HG02852 (cell line): ENCODE data around the gene NEK3.
A peak's percentile ranks its signal among the peaks of the same experiment; 100 is the strongest.
"Not testable (repeated sequence)": the region's sequence is repeated elsewhere in the genome, so short reads cannot be mapped to it uniquely, and the experiment has no call there.

Experiments used
- ATAC-seq: cut with Tn5 transposase; IDR thresholded peaks from one replicate; pipeline ENCODE4 v1.9.1; 2021; ENCODE audit warnings: mild to moderate bottlenecking, moderate library complexity; ENCODE audit not compliant: unreplicated experiment

The NEK3 gene

DNA sequence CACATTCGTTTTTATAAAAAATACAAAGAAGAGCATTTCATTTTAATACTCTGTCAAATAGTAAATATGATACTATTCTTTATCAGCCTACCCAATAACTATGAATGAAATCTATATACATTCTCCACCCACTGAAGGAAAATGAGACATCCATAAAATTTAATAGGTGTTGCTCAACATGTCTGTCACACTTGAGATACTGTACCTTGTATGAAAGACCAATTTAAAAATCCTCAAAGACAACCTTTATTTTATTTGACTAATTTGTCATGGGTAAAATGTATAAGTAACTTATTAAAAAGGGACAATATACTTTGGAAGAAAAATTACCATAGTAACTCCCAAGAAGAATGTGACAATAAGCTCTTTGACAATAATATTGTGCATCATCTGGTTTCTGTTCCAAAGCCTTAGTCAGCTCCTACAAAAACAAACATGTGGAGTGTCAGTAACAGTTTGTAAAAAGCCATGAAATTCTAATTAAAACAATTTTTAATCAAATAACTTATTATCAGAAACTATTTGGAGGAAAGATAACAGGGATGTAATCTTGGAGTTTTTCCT is 11.5 kb upstream of the NEK3 start:
- ATAC-seq, result not testable (repeated sequence)

- ATAC-seq, result no peak
These were observed 10.4 kb upstream of the NEK3 start for GRCh38 chr13:52169839-52170238.

DNA sequence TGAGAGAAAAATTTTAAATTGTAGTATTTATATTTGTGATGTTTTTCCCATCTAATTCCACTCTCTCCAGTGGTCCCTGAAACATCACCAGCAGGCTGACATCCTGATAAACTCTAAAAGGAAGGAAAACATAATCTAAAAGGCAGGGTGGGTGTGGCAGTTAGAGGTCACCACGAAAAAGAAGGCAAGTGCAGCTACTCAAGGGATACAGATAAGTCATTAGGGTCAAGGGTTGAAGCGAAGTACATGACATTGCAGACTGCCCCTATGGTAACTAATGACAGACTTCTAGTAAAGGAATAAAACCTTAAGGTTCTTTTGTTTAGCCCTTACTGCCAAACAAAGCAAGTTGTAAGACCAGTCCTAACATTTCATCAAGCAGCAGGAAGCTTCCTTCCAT is 6.0 kb upstream of the NEK3 start:
- ATAC-seq, result no peak

DNA sequence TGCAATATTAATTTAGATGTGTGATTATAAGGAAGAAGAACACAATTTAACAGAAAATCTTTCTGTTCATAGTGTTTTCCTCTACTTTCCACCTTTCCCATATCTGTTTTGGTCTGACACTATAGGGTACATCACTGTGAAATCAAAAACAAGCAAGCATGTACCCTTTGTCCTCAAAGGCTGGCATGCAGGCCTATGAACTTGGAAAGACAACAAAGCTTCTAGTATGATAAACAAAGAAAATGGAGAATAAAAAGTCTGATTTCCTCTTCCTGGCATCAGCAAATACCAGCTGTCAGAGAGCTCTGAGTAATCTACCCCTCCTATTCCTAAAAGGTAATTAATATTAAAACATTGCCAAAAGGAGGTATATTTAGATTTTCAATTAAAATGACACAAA is 5.6 kb upstream of the NEK3 start:
- ATAC-seq, result no peak

DNA sequence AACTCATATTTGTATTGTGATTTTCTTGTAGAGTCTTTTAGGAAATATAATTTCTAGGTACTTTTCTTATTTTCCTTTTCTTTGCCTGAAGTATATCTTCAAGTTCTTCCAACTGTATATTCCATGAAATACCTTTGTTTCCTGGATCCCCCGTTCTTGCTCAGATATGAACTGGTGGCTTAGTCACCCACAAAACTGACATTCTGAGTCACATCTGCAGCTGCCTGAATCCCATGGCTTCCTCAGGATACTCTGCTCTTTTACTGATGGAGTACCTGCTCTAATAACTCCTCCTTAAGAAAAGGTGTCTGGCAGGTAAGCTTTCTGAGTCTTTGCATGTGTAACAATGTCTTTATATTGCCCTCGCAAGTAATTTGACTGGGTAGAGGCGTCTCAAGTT is 4.5 kb upstream of the NEK3 start:
- not testable (repeated sequence) for ATAC-seq

- no peak for ATAC-seq
These were observed 3.1 kb upstream of the NEK3 start for GRCh38 chr13:52162279-52163101.

GRCh38 chr13:52161181-52161646 is 1.8 kb upstream of the NEK3 start:
- ATAC-seq, result no peak

DNA sequence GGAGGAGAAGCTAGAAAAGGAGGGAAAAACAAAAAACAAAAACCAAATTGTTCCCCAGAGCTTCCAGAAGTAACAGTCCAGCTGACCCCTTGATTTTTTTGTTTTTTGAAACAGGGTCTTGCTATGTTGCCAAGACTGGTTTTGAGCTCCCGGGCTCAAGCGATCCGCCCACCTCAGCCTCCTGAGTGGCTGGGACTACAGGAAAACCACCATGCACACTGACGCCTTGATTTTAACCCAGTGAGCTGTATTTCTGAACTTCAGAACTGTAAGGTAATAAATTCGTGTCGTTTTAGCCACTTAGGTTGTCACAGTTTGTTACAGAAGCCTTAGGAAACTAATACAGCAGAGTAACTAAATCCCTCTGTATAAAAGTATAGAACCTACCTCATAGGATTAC is 1.1 kb upstream of the NEK3 start:
- ATAC-seq, result no peak

GRCh38 chr13:52160053-52160452 is 656 bp upstream of the NEK3 start:
- no peak for ATAC-seq

- ATAC-seq, result peak; percentile 47
These were observed 703 bp downstream of the NEK3 start for GRCh38 chr13:52158629-52159158.

DNA sequence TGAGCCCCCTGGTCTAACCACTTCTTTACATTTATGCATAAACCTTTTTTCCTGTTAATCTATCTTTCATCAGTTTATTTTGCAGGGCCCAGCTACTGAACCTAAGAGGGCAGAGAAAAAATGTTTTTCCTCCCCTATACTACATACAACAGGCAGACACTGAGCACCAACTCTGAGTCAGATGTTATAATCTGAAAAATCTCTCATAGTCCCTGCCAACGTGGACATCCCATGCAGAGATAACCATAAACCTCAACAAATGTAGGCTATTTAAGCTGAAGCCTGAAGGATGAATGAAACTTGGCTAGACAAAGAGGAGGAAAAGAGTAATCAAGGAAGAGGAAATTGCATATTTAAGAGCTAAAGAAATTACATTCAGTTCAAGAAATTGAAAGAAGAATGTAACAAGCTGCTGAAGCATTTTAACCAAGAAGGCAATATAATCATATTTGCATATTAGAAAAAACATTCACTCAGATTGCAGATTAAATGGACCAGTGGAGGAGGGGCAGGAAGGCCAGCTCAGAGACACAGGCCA is 2.6 kb downstream of the NEK3 start:
- no peak for ATAC-seq

GRCh38 chr13:52155177-52155576 is 4.2 kb downstream of the NEK3 start:
- ATAC-seq, result no peak

- no peak for ATAC-seq
These were observed 12.2 kb downstream of the NEK3 start for GRCh38 chr13:52147225-52147624.

GRCh38 chr13:52141299-52141698 is 18.1 kb downstream of the NEK3 start:
- ATAC-seq, result no peak

GRCh38 chr13:52137489-52137888 is 21.9 kb downstream of the NEK3 start:
- ATAC-seq, result no peak

DNA sequence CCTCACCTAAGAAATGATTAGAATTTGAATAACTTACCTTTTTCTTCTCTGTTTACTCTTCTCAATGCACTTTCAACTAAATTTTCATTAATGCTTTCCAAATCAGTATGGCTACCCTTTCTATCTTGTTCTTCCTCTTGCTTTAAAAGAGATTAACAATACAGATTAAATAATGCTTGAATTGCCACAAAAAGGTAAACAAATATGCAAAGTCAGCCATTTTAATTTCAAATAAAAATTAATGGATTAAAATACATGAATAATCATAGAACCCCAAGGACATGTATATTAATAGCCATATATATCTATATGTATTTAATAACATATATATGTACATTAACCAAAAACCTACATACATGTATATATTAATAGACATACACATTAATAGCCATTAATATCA is 22.6 kb downstream of the NEK3 start:
- no peak for ATAC-seq

- no peak for ATAC-seq
These were observed 28.8 kb downstream of the NEK3 start for GRCh38 chr13:52130641-52131040.

GRCh38 chr13:52128714-52129700 is 30.4 kb downstream of the NEK3 start, which contains the start of gene NEK5:
Gene NEK5 (minus strand): TSS chr13:52129073. CDS start chr13:52127482, 1,591 bp downstream.
- peak; percentile 76 for ATAC-seq

DNA sequence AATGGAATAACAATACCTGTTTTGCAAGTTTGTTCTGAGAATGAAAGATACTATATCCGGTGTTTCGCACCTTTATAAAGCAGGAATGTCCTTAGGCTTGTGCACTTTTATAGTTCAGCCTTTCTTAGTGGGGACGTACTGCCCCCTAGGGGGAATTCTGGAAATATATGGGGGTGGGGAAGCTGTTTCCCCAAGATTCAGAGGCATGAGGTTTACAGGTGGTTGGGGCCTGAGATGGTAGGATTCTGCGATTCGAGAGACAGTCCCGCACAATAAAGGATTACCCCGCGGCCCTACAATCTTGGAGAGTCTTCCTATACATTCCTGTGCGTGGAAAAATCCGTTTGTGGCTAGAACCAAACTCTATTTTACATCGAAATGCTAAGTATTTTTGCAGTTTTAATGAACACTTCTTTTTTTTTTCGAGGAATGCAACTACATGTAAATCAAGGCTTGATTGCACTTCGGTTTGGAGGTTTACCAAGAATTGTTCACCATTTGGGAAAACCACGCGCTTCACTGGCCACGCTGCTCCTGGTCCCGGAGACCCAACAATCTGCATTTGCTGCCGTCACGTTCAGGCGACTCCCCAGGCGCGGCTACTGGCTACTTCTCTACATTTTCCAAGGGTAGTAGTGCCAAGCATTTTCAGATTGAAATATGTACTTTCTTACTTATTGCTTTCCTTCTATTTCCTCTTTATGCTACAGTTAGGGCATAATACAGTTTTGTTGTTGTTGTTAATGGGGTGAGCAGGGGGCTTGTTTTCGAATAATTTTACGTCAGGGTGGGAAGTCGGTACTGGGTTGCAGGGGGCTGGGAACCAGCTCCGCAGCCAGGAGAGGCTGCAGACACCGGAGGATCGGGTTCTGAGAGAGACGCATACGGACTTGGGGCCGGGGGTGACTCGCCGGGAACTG is 31.4 kb downstream of the NEK3 start:
- peak; percentile 58 for ATAC-seq

DNA sequence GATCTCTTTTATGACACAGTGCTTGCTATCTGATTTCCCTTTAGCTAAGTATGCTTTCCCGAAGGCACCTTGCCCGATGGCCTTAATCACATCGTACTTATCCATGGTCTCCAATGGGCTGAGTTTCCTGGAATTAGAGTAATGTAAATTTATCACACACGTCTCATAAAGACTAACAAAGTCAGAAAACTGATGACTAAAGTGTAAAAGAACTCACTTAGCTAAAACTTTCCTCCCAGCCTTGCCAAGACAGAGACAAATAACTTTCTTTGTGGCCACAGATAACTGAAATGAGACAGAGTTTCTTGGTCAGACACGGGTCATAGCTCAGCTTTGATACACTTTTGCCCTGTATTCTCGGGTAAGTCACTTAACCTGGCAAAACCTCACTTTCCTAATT is 32.0 kb downstream of the NEK3 start:
- peak; percentile 33 for ATAC-seq
